GM23338 (cell line): Measurements from ENCODE around the gene TMEM37. TPM values are rescaled to one million over a fixed set of nuclear protein-coding genes. Genes with fewer than 3 reads are reported as not detected.

Experiments used
- ATAC-seq: fragments of 200-7000 bp; cut with Tn5 transposase; 3 replicates; pipeline ENCODE4 v1.9.1; 2020
- DNase-seq: peaks from one replicate; pipeline ENCODE4 v3.0.0-alpha.2; 2015; ENCODE audit warnings: low spot score
- H2AFZ ChIP-seq: fragments of 200-600 bp; sonication (generic); 2 replicates; pipeline ENCODE4 v1.8.0; 2016; ENCODE audit warnings: antibody characterized with exemption, mild to moderate bottlenecking, moderate library complexity
- H3F3A ChIP-seq: fragments of 200-600 bp; sonication (generic); replicated peaks from 2 replicates; pipeline ENCODE4 v1.8.0; 2017; ENCODE audit warnings: antibody characterized with exemption, mixed run types, low read depth
- H3K27ac ChIP-seq: fragments of 200-600 bp; sonication (generic); 2 replicates; pipeline ENCODE4 v1.6.1; 2016; ENCODE audit warnings: low read depth
- H3K27me3 ChIP-seq: fragments of 200-600 bp; sonication (generic); 2 replicates; pipeline ENCODE4 v1.8.0; 2016; ENCODE audit warnings: mild to moderate bottlenecking, mixed run types, moderate library complexity; ENCODE audit not compliant: insufficient read depth
- H3K36me3 ChIP-seq: fragments of 200-600 bp; sonication (generic); 2 replicates; pipeline ENCODE4 v1.8.0; 2016; ENCODE audit warnings: mild to moderate bottlenecking; ENCODE audit not compliant: insufficient read depth
- H3K4me1 ChIP-seq: fragments of 200-600 bp; sonication (generic); 2 replicates; pipeline ENCODE4 v1.8.0; 2016; ENCODE audit warnings: mild to moderate bottlenecking, moderate library complexity; ENCODE audit not compliant: insufficient read depth
- H3K4me2 ChIP-seq: fragments of 200-600 bp; sonication (generic); 2 replicates; pipeline ENCODE4 v1.7.1; 2017; ENCODE audit warnings: mixed run types
- H3K4me3 ChIP-seq: fragments of 200-600 bp; sonication (generic); 2 replicates; pipeline ENCODE4 v1.6.1; 2016; ENCODE audit warnings: mixed run types
- H3K79me2 ChIP-seq: fragments of 200-600 bp; sonication (generic); replicated peaks from 2 replicates; pipeline ENCODE4 v1.8.0; 2017; ENCODE audit warnings: mild to moderate bottlenecking; ENCODE audit not compliant: insufficient read depth
- H3K9me2 ChIP-seq: fragments of 200-600 bp; sonication (generic); 2 replicates; pipeline ENCODE4 v1.8.0; 2017; ENCODE audit not compliant: insufficient read depth
- H4K20me1 ChIP-seq: fragments of 200-600 bp; sonication (generic); replicated peaks from 2 replicates; pipeline ENCODE4 v1.8.0; 2017; ENCODE audit warnings: mild to moderate bottlenecking; ENCODE audit not compliant: insufficient read depth
- H3K27ac Mint-ChIP-seq: 2 replicates; pipeline ENCODE4 v1.8.0; 2020; ENCODE audit warnings: inconsistent platforms, mild to moderate bottlenecking, moderate library complexity, mixed read lengths
- H3K27me3 Mint-ChIP-seq: 3 replicates; pipeline ENCODE4 v1.8.0; 2022; ENCODE audit warnings: low read depth, mild to moderate bottlenecking, moderate library complexity, mixed read lengths, inconsistent platforms; ENCODE audit not compliant: insufficient read depth, poor library complexity
- H3K36me3 Mint-ChIP-seq: 3 replicates; pipeline ENCODE4 v1.8.0; 2021; ENCODE audit warnings: low read depth, mild to moderate bottlenecking, inconsistent platforms, moderate library complexity, mixed read lengths
- H3K4me1 Mint-ChIP-seq: 3 replicates; pipeline ENCODE4 v1.8.0; 2020; ENCODE audit warnings: mild to moderate bottlenecking, inconsistent platforms, mixed read lengths
- H3K4me3 Mint-ChIP-seq: 3 replicates; pipeline ENCODE4 v1.8.0; 2021; ENCODE audit warnings: moderate library complexity, mild to moderate bottlenecking, inconsistent platforms, mixed read lengths
- H3K9me3 Mint-ChIP-seq: 3 replicates; pipeline ENCODE4 v1.8.0; 2020; ENCODE audit warnings: moderate library complexity, mild to moderate bottlenecking, inconsistent platforms, mixed read lengths
- CREB1 ChIP-seq: fragments of 250-450 bp; sonication (Bioruptor Pico); IDR thresholded peaks from 2 replicates; pipeline ENCODE4 v1.5.0; 2020; ENCODE audit warnings: low read depth, mild to moderate bottlenecking, moderate library complexity
- CTCF ChIP-seq, 2 experiments: fragments of 200-600 bp in 1 of 2; sonication (generic) in 1 of 2; conservative IDR thresholded peaks; 2 replicates each; pipeline versions ENCODE4 v1.5.1 to v1.6.1; 2016 to 2017; ENCODE audit warnings: antibody characterized with exemption in 2 of 2, low read depth in 2 of 2, mild to moderate bottlenecking in 2 of 2, moderate library complexity in 1 of 2
- ETS1 ChIP-seq: IDR thresholded peaks from 2 replicates; pipeline ENCODE4 v1.6.1; 2016; ENCODE audit warnings: antibody characterized with exemption
- EZH2 ChIP-seq: fragments of 200-600 bp; sonication (generic); IDR thresholded peaks from one replicate; pipeline ENCODE4 v1.8.0; 2017; ENCODE audit warnings: antibody characterized with exemption, mild to moderate bottlenecking, low read depth; ENCODE audit not compliant: unreplicated experiment
- EZH2phosphoT487 ChIP-seq: fragments of 200-600 bp; sonication (generic); IDR thresholded peaks from one replicate; pipeline ENCODE4 v1.8.1; 2018; ENCODE audit warnings: antibody characterized with exemption; ENCODE audit not compliant: unreplicated experiment
- JUNB ChIP-seq: IDR thresholded peaks from one replicate; pipeline ENCODE4 v1.6.1; 2016; ENCODE audit warnings: antibody characterized with exemption; ENCODE audit not compliant: unreplicated experiment
- NANOG ChIP-seq: IDR thresholded peaks from 2 replicates; pipeline ENCODE4 v1.6.1; 2016; ENCODE audit warnings: antibody characterized with exemption, borderline replicate concordance
- POLR2AphosphoS5 ChIP-seq: IDR thresholded peaks from 2 replicates; pipeline ENCODE4 v1.6.1; 2016; ENCODE audit warnings: antibody characterized with exemption, low read depth
- REST ChIP-seq: IDR thresholded peaks from one replicate; pipeline ENCODE4 v1.6.1; 2018; ENCODE audit warnings: antibody characterized with exemption; ENCODE audit not compliant: unreplicated experiment
- STAT1 ChIP-seq: IDR thresholded peaks from one replicate; pipeline ENCODE4 v1.6.1; 2016; ENCODE audit warnings: antibody characterized with exemption; ENCODE audit not compliant: unreplicated experiment
- ZNF114 ChIP-seq: fragments of 250-450 bp; sonication (Bioruptor Pico); IDR thresholded peaks from 2 replicates; pipeline ENCODE4 v1.5.0; 2020; ENCODE audit warnings: mild to moderate bottlenecking, moderate library complexity
- ZNF331 ChIP-seq: fragments of 250-450 bp; sonication (Bioruptor Pico); IDR thresholded peaks from 2 replicates; pipeline ENCODE4 v1.5.0; 2020; ENCODE audit warnings: low read depth, mild to moderate bottlenecking, moderate library complexity
- ZNF462 ChIP-seq: fragments of 250-450 bp; sonication (Bioruptor Pico); IDR thresholded peaks from 2 replicates; pipeline ENCODE4 v1.5.0; 2020; ENCODE audit warnings: mild to moderate bottlenecking, moderate library complexity
- polyA plus RNA-seq: library from polyadenylated mRNA; unstranded; fragments of >200 nt; fragmentation: Nextera tagmentation; extraction: Ambion mirVana; gene quantifications from 2 replicates; pipeline ENCODE4 v1.2.1, GENCODE V29; 2016
- total RNA-seq: library from RNA; depleted of rRNA; stranded (reverse); fragments of >200 nt; shearing (Covaris generic); gene quantifications from 2 replicates; pipeline ENCODE4 v1.2.3, GENCODE V29; 2014

The TMEM37 gene
- total and polyA plus RNA-seq, 2 experiments from 2014 or later, result 8.6 to 8.8 TPM

- H3K27ac ChIP-seq, result no peak overlapping the region
- no peak for DNase-seq
- Mint-ChIP-seq H3K36me3 (no peaks in the 10 kb centered on the region), H3K27ac (no peak overlapping the region), H3K27me3 (peaks cover 2% of the 10 kb centered on the region), H3K9me3 (no peaks in the 10 kb centered on the region), H3K4me1 (peaks cover 17% of the 10 kb centered on the region), H3K4me3 (no peak overlapping the region)
- no peaks in the 10 kb centered on the region for H3K79me2 ChIP-seq
- TF ChIP-seq ZNF331 (no peak), ZNF462 (CRISPR knock-in tag) (no peak), CREB1 (no peak), EZH2 (no peak), JUNB (no peak), EZH2phosphoT487 (no peak), STAT1 (no peak), POLR2AphosphoS5 (no peak), ETS1 (no peak), NANOG (no peak), ZNF114 (no peak), REST (no peak), CTCF (conservative IDR thresholded peaks at IDR 0.05; ENCODE audit: low read depth in 2 of 2) (no peak)
- H3K9me2 ChIP-seq, result no peaks in the 10 kb centered on the region
- ATAC-seq, result no peak
- no peak overlapping the region for H3K4me3 ChIP-seq
- H3K4me1 ChIP-seq, result peaks cover 13% of the 10 kb centered on the region; the same call in 1 of the 2 replicates
- H2AFZ ChIP-seq, result no peak overlapping the region
- no peaks in the 10 kb centered on the region for H3K27me3 ChIP-seq
- no peaks in the 10 kb centered on the region for H3K36me3 ChIP-seq
- H3F3A ChIP-seq, result no peaks in the 10 kb centered on the region
- H4K20me1 ChIP-seq, result no peaks in the 10 kb centered on the region
- no peak overlapping the region for H3K4me2 ChIP-seq
These were observed 46.7 kb upstream of the TMEM37 start for GRCh38 chr2:119384971-119385370.
